NCI-H2196 (cell line): ENCODE results near the gene PARP14.
"Not testable (repeated sequence)": the region's sequence is repeated elsewhere in the genome, so short reads cannot be mapped to it uniquely, and the experiment has no call there.

Source experiments
- DNase-seq: peaks from one replicate; lab custom pipeline; 2025; ENCODE audit not compliant: unreplicated experiment; lab: John Stamatoyannopoulos, UW

PARP14 gene

DNA sequence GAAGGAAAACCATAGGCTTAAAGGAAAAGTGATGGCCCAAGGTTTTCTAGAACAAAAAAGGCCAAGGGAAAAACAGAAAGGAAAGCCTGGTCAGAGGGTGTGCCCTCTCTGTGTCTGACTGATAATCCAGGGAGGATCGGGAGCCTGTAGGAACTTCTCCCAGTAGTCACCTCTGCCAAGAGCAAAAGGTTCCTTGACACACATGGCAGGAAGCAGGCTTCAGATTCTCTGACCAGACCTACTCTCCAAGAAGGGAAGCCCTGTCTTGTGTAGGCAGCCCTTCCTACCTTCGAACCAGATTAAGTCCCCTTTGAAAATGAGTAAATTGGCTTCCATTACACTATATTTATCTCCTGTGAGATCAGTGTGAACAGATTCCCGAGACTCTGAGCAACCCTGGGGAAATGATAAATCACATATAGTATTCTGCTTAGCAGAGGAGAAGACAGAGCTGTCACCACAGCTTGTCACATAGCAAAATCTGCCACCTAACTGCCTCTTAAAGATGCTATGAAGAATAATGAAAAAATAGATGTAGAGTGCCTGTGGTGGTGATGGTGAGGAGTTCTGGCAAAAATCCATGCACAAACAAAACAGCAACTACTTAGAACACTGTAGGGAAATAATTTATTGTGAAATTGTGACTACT is 38.8 kb downstream of the PARP14 start:
- no peak for DNase-seq

GRCh38 chr3:122725106-122725505 is 44.5 kb downstream of the PARP14 start:
- DNase-seq: no peak

- DNase-seq: no peak
Observed at GRCh38 chr3:122727294-122727693, 46.7 kb downstream of the PARP14 start.

DNA sequence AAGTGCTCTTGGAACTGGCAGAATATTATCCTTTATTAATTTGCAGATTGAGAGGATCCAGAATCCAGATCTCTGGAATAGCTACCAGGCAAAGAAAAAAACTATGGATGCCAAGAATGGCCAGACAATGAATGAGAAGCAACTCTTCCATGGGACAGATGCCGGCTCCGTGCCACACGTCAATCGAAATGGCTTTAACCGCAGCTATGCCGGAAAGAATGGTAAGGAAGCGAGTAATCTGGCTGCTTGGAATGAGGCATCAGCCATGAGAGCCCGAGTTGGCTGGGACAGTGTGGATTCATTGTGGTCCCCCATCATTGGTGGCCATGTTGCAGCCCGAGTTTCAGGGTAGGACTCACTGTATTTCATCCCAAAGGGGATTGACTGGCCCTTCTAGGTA is 47.1 kb downstream of the PARP14 start:
- no peak for DNase-seq

- DNase-seq: no peak
Observed at GRCh38 chr3:122728186-122728585, 47.5 kb downstream of the PARP14 start.

DNA sequence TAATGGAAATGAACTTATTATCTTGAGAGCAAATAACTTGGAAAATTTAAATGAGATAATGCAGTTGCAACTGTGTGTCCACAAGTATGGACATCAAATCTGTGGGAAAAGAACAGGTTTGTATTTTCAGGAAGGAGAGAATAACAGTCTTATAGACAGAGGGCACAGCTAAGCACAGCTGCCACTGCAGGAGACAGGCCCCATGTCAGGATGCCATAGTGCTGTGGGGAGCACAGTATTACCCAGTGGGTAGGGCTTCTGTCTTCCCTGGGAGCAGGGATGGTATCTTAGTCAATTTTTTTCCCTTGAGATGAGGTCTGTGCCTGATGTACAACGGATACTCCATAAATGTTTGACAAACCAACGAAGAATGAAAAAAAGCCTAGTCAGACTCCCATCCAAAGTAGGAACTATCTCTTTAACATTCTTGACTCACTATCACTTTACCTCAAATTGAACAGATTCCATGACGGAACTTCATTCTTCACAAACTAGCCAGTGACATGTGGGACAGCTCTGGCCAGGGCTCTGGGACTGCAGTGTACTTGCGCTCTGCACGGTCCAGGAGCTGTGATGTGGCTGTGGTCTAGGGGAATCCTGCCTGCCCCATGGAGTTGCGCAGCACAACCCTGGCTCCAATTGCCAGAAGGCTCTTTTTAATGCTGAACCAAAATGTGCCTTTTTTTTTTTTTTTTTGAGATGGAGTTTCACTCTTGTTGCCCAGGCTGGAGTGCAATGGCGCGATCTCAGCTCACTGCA is 48.3 kb downstream of the PARP14 start:
- DNase-seq: no peak

- DNase-seq: no peak
Observed at GRCh38 chr3:122730240-122730639, 49.6 kb downstream of the PARP14 start.

- not testable (repeated sequence) for DNase-seq
Observed at GRCh38 chr3:122732682-122733525, 52.3 kb downstream of the PARP14 start.

- DNase-seq: no peak
Observed at GRCh38 chr3:122739172-122739571, 58.5 kb downstream of the PARP14 start.

GRCh38 chr3:122742234-122742633 is 61.6 kb downstream of the PARP14 start:
- DNase-seq: no peak

DNA sequence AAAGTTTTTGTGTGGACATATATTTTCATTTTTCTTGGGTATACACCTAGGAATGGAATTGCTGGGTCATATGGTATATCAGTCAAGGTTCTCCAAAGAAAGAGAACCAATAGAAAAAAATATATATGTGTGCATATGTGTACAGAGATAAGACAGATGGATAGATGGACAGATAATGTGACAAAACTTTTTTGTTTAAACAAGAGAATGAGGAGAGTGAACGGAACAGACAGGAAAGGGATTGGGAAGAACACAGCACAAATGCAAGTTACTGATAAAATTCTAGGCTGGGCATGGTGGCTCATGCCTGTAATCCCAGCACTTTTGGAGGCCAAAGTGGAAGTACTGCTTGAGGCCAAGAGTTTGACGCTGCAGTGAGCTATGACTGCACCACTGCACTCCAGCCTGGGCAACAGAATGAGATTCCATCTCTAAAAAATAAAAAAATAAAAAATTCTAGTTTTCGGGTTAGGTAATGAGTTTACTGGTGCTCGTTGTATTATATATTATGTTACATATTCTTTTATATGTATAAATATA is 63.0 kb downstream of the PARP14 start:
- DNase-seq: no peak

DNA sequence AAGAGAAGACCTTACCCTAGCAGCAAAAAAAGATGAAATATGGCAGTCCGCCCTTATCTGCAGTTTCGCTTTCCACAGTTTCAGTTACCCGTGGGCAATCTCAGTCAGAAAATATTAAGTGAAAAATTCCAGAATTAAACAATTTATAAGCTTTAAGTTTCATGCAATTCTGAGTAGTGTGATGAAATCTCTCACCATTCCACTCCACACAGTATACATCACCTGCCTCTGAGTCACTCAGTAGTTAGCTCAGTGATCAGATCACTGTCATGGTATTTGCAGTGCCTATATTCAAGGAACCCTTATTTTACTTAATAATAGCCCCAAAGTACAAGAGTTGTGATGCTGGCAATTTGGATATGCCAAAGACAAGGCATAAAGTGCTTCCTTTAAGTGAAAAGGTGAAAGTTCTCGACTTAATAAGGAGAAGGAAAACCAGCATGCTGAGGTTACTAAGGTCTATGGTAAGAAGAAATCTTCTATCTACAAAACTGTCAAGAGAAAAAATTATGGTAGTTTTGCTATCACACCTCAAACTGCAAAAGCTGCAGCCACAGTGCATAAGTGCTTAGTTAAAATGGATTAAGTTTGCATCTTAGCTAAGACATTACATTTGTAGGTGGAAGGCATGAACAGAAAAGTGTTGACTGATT is 64.9 kb downstream of the PARP14 start:
- no peak for DNase-seq

- DNase-seq: not testable (repeated sequence)
Observed at GRCh38 chr3:122747295-122747694, 66.7 kb downstream of the PARP14 start.

DNA sequence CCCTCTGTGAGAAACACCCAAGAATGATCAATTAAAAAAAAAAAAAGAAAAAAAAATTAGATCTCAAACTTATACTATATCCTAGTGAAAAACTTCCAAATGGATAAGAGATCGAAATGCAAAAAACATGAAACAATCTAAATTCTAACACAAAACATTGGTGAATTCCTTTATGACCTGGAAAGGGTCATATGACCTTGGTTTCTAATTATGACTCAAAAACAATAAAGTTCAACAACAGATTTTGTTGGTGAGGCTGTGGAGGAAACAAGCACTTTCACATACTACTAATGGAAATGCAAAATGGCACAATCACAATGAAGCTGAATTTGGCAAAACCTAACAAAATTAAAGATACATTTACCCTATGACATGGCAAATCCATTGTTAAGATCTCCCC is 67.7 kb downstream of the PARP14 start:
- DNase-seq: no peak

- DNase-seq: no peak
Observed at GRCh38 chr3:122754929-122755328, 74.3 kb downstream of the PARP14 start.

DNA sequence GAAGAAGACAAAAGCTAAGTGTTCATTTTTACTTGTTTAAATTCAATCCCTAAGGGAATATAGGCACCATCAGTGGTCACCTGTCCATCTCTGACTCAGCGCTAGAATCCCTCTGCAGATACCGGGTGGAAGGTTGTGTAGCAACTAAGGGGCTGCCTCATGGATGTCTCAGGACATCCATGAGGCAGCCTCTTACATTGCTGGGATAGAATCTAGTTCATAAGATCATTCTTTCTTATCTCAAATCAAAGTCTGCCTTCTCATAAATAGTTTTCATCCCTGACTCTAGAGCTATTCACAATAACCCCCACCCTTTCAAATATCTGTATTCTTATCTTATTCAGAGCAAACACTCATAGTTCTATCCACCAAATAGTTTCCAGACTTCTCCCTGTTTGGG is 74.9 kb downstream of the PARP14 start:
- DNase-seq: no peak

GRCh38 chr3:122758877-122759560 is 78.4 kb downstream of the PARP14 start:
- no peak for DNase-seq

DNA sequence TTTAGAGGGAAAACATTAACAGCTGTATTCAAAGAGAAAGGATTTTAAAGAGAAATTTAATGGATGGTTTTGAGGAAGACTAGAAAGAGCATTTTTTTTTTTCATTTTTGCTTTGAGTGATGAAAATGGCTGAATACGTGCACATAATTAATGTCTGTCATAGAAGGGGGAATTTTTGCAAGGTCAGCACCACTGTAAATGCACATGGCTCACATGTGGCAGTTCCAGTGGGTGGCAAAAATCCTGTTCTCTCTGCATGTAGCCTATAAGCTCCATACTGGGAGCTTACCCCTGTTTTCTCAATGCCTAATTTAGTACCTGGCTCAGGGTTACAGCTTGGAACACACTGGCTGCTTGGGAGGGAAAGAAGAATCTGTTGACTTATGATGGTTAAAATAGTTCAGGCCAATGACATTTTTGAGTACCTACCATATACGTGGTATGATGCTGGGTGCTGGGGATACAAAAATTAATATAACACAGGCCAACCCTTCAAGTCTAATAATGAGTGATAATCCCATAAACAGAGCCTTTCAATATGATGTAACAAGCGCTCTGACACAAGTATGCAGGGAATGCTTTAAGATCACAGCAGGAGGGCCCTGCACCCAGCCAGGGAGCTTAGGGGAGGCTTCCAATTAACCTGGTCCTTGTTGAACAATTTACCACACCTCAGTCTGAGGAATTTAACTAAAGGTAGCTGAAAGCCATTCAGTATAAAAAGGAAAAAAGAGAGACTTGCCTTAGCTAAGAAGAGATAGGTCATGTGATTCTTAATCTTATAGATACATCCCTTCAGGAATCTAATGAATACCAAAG is 80.0 kb downstream of the PARP14 start:
- no peak for DNase-seq

DNA sequence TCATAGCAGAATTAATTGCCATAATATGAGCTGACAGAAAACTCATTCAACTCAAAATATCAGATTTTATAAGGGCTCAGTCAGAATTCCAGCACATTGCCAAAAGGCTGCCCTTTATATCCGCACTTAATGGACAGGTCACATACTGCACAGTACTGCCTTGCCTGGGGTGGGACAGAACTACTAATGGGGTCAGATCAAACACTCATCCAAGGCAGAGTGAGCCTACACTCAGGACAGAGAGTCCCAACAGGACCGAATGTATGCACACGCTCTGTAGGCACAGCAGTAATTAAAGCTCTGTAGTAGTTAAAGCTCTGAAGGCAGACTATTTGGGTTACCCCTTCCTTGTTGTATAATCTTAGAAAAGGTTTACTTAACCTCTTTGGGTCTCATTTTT is 85.8 kb downstream of the PARP14 start:
- DNase-seq: no peak
